Endothelial cell of umbilical vein (primary cell): ENCODE data around the gene FOXL3. TPM values are rescaled to one million over a fixed set of nuclear protein-coding genes. Genes with fewer than 3 reads are reported as not detected.
"Not testable (repeated sequence)": the region's sequence is repeated elsewhere in the genome, so short reads cannot be mapped to it uniquely, and the experiment has no call there.

Experiments used
- BruUV-seq: library from RNA; stranded (reverse); fragments of 400-500 nt; replicated peaks from 2 replicates; lab custom pipeline; 2021; lab: Mats Ljungman, UMichigan
- CTCF ChIA-PET: fragments of 300-600, 350-600 bp; sonication (Branson Sonifier 250); formaldehyde crosslinking; loops from one replicate; lab custom pipeline; 2021; ENCODE audit warnings: antibody characterized with exemption, inconsistent platforms; lab: Charles Lee
- POLR2A ChIA-PET: fragments of 300-600, 350-600 bp; sonication (Branson Sonifier 250); formaldehyde crosslinking; loops from one replicate; lab custom pipeline; 2021; ENCODE audit warnings: antibody characterized with exemption, inconsistent platforms; lab: Charles Lee
- DNase-seq: peaks from one replicate; pipeline ENCODE4 v3.0.0-alpha.2; 2011; ENCODE audit warnings: low read depth, low spot score
- FAIRE-seq: peaks from 2 replicates; lab custom pipeline; 2011; peaks lifted over from hg19 to GRCh38; lab: Jason Lieb, UNC
- H2AFZ ChIP-seq: 2 replicates; pipeline ENCODE4 v1.6.0; 2012; ENCODE audit warnings: low read depth, low read length, control low read depth, inconsistent platforms
- H3K27ac ChIP-seq: 2 replicates; pipeline ENCODE4 v1.5.1; 2011; ENCODE audit warnings: low read depth, mild to moderate bottlenecking, control low read depth, low read length, moderate library complexity; ENCODE audit not compliant: insufficient read depth
- H3K27me3 ChIP-seq, 2 experiments: 2 replicates each; pipeline versions ENCODE4 v1.6.0 to v1.6.1; 2011; ENCODE audit warnings: low read length in 2 of 2, mixed read lengths in 1 of 2; ENCODE audit not compliant: control insufficient read depth in 2 of 2, insufficient read depth in 2 of 2
- H3K36me3 ChIP-seq, 2 experiments: 2 replicates in 1 of 2; 3 replicates in 1 of 2; pipeline ENCODE4 v1.5.1; 2011; ENCODE audit warnings: low read length in 2 of 2, mild to moderate bottlenecking in 1 of 2, moderate library complexity in 1 of 2; ENCODE audit not compliant: control insufficient read depth in 2 of 2, insufficient read depth in 2 of 2; ENCODE audit errors: extremely low read depth in 1 of 2
- H3K4me1 ChIP-seq: 3 replicates; pipeline ENCODE4 v1.5.1; 2011; ENCODE audit warnings: mild to moderate bottlenecking, low read length; ENCODE audit not compliant: control insufficient read depth, insufficient read depth; ENCODE audit errors: extremely low read depth
- H3K4me2 ChIP-seq: 2 replicates; pipeline ENCODE4 v1.6.1; 2011; ENCODE audit warnings: low read length, control low read depth, mixed read lengths; ENCODE audit not compliant: insufficient read depth
- H3K4me3 ChIP-seq, 3 experiments: fragments of 200-600 bp in 1 of 3; sonication (generic), shearing (Covaris generic) in 1 of 3; replicated peaks in 1 of 3; 2 replicates each; pipeline ENCODE4 v1.5.1; 2011 to 2016; ENCODE audit warnings: control low read depth in 3 of 3, low read length in 3 of 3, mild to moderate bottlenecking in 2 of 3, inconsistent platforms in 1 of 3, low read depth in 1 of 3, moderate library complexity in 1 of 3; ENCODE audit not compliant: insufficient read depth in 1 of 3
- H3K79me2 ChIP-seq: 2 replicates; pipeline ENCODE4 v1.6.0; 2012; ENCODE audit warnings: low read length, inconsistent platforms; ENCODE audit not compliant: control insufficient read depth, insufficient read depth
- H3K9ac ChIP-seq: replicated peaks from 2 replicates; pipeline ENCODE3; 2011; ENCODE audit warnings: low read length, control low read depth; ENCODE audit not compliant: insufficient read depth; ENCODE audit errors: extremely low read depth
- H3K9me1 ChIP-seq: replicated peaks from 3 replicates; pipeline ENCODE4 v1.6.0; 2011; ENCODE audit warnings: mild to moderate bottlenecking, low read length; ENCODE audit not compliant: control insufficient read depth, insufficient read depth; ENCODE audit errors: extremely low read depth
- H3K9me3 ChIP-seq: replicated peaks from 2 replicates; pipeline ENCODE4 v1.5.1; 2012; ENCODE audit warnings: low read length, inconsistent platforms; ENCODE audit not compliant: control insufficient read depth, insufficient read depth
- H4K20me1 ChIP-seq: replicated peaks from 2 replicates; pipeline ENCODE3; 2011; ENCODE audit warnings: mild to moderate bottlenecking, low read length; ENCODE audit not compliant: control insufficient read depth, insufficient read depth; ENCODE audit errors: extremely low read depth
- EZH2 ChIP-seq: IDR thresholded peaks from 2 replicates; pipeline ENCODE4 v1.6.1; 2012; ENCODE audit warnings: borderline replicate concordance, low read depth, mild to moderate bottlenecking, moderate library complexity, low read length, inconsistent platforms; ENCODE audit not compliant: severe bottlenecking
- FOS ChIP-seq: IDR thresholded peaks from 2 replicates; pipeline ENCODE4 v1.6.1; 2011; ENCODE audit warnings: mild to moderate bottlenecking, low read length, moderate library complexity, borderline replicate concordance; ENCODE audit not compliant: insufficient read depth
- JUN ChIP-seq: IDR thresholded peaks from 2 replicates; pipeline ENCODE4 v1.6.1; 2011; ENCODE audit warnings: borderline replicate concordance, low read depth; ENCODE audit not compliant: insufficient read length, insufficient read depth
- MYC ChIP-seq: IDR thresholded peaks from one replicate; pipeline ENCODE4 v1.6.1; 2011; ENCODE audit warnings: mild to moderate bottlenecking, low read depth, low read length
- POLR2A ChIP-seq: IDR thresholded peaks from 2 replicates; pipeline ENCODE4 v1.6.1; 2012; ENCODE audit warnings: low read depth, mild to moderate bottlenecking, control low read depth, low read length
- POLR2AphosphoS5 ChIP-seq: IDR thresholded peaks from 2 replicates; pipeline ENCODE4 v1.6.1; 2012; ENCODE audit warnings: low read depth, mild to moderate bottlenecking, control low read depth, low read length, moderate library complexity; ENCODE audit not compliant: insufficient read depth
- dilution Hi-C: fragments of 300-500 bp; cut with MboI; formaldehyde crosslinking; loops from one replicate; pipeline ENCODE4 v1.15.0; 2019; ENCODE audit warnings: low sequenced_read_pairs; ENCODE audit not compliant: extremely low pct_ligation_motif_present
- intact Hi-C: fragments of 100-400 bp; cut with micrococcal nuclease; formaldehyde crosslinking; loops from one replicate; pipeline ENCODE4 v1.10.0; 2022
- polyA plus RNA-seq, 4 experiments: library from polyadenylated mRNA; depleted of rRNA in 3 of 4; stranded (reverse) in 3 of 4; unstranded in 1 of 4; fragments of >200 nt; gene quantifications; 2 replicates each; pipeline versions ENCODE4 v1.2.1 to v1.2.3, GENCODE V29; 2011 to 2012; ENCODE audit warnings: missing spikeins in 1 of 4
- total RNA-seq: library from RNA; stranded (reverse); gene quantifications from 2 replicates; pipeline ENCODE4 v1.2.3, GENCODE V29; 2021
- TF ChIP-seq, protein P1 (sequence below): IDR thresholded peaks from 2 replicates; pipeline ENCODE4 v1.6.1; 2011; ENCODE audit not compliant: insufficient read depth, insufficient read length
- TF ChIP-seq, protein P2 (sequence below), 2 donors: IDR thresholded peaks; 1 replicate in 1 of 2; 2 replicates in 1 of 2; pipeline ENCODE4 v1.5.1; 2011; ENCODE audit warnings: low read length in 2 of 2, mild to moderate bottlenecking in 2 of 2, moderate library complexity in 2 of 2, control low read depth in 1 of 2, inconsistent platforms in 1 of 2, low read depth in 1 of 2; ENCODE audit not compliant: insufficient read depth in 1 of 2; ENCODE audit errors: extremely low read depth in 1 of 2

Gene FOXL3
- total and polyA plus RNA-seq, 2 donors (not counting 3 experiments of a cell fraction or from before 2014, with no cell fraction given): not detected

DNA sequence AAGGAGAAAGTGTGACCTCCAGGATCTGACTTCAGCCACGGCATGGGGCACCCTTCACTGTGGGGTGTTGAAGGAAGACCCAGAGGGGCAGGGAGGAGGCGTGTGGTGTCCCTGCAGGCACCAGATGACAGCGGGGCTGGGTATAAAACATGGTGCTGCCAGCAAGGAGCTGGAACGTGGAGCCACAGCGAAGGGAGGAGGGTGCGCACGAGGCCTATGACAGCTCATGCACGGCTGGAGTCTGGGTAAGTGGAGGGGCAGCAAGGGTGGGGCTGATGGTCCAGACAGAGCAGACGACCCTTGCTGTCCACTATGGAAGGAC lies 27.8 kb upstream of the FOXL3 start:
- no peaks in the 10 kb centered on the region for H3K9me1 ChIP-seq
- H3K4me2 ChIP-seq: no peak overlapping the region
- no TSS peak for BruUV-seq
- H3K27ac ChIP-seq: no peak overlapping the region
- ChIA-PET CTCF (no interaction called here), POLR2A (no interaction called here)
- no peak overlapping the region for H3K9ac ChIP-seq
- dilution Hi-C loops: no loop called here
- no peak for TF ChIP-seq FOS
- no peak for TF ChIP-seq JUN
- TF ChIP-seq, protein P1, sequence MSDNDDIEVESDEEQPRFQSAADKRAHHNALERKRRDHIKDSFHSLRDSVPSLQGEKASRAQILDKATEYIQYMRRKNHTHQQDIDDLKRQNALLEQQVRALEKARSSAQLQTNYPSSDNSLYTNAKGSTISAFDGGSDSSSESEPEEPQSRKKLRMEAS: no peak
- TF ChIP-seq, protein P2, sequence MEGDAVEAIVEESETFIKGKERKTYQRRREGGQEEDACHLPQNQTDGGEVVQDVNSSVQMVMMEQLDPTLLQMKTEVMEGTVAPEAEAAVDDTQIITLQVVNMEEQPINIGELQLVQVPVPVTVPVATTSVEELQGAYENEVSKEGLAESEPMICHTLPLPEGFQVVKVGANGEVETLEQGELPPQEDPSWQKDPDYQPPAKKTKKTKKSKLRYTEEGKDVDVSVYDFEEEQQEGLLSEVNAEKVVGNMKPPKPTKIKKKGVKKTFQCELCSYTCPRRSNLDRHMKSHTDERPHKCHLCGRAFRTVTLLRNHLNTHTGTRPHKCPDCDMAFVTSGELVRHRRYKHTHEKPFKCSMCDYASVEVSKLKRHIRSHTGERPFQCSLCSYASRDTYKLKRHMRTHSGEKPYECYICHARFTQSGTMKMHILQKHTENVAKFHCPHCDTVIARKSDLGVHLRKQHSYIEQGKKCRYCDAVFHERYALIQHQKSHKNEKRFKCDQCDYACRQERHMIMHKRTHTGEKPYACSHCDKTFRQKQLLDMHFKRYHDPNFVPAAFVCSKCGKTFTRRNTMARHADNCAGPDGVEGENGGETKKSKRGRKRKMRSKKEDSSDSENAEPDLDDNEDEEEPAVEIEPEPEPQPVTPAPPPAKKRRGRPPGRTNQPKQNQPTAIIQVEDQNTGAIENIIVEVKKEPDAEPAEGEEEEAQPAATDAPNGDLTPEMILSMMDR (IDR thresholded peaks at IDR 0.05; ENCODE audit: extremely low read depth in 1 of 2, insufficient read depth in 1 of 2, low read depth in 1 of 2, low read length in 2 of 2): no peak
- TF ChIP-seq EZH2: no peak
- TF ChIP-seq POLR2AphosphoS5: no peak
- no peak for TF ChIP-seq POLR2A
- TF ChIP-seq MYC: no peak
- DNase-seq: no peak
- no peak for FAIRE-seq
- H3K9me3 ChIP-seq: no peaks in the 10 kb centered on the region
- H3K4me1 ChIP-seq: no peaks in the 10 kb centered on the region
- no peaks in the 10 kb centered on the region for H3K79me2 ChIP-seq
- H4K20me1 ChIP-seq: no peaks in the 10 kb centered on the region
- no peaks in the 10 kb centered on the region for H3K27me3 ChIP-seq
- H2AFZ ChIP-seq: no peak overlapping the region
- H3K4me3 ChIP-seq: no peak overlapping the region
- intact Hi-C loops: no loop called here
- H3K36me3 ChIP-seq: peaks cover 0 to 5% of the 10 kb centered on the region in 2 experiments

DNA sequence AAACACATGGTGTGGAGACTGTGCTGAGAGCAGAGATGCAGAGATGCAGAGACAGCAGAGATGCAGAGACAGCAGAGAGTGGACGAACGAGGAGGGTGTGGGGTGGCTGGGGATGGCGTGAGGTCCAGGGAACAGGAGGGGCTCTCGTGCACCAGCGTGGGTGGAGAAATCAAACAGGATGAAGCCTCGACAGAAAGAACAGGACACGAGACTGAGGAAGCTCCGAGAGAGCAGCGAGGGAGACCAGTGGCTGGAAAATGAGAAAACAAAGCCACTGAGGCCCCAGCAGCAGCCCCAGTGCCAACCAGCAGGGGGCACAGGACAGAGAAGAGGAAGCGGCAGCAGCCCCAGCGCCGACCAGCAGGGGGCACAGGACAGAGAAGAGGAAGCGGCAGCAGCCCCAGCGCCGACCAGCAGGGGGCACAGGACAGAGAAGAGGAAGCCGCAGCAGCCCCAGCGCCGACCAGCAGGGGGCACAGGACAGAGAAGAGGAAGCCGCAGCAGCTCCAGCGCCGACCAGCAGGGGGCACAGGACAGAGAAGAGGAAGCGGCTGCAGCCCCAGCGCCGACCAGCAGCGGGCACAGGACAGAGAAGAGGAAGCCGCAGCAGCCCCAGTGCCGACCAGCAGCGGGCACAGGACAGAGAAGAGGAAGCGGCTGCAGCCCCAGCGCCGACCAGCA lies 27.2 kb upstream of the FOXL3 start:
- not testable (repeated sequence) for H3K9me3 ChIP-seq

More for the DNA sequence above, 27.2 kb upstream of the FOXL3 start:
- intact Hi-C loops, H3K4me2 ChIP-seq, POLR2A ChIA-PET, H3K4me1 ChIP-seq, H3K27me3 ChIP-seq, CTCF ChIA-PET, H3K36me3 ChIP-seq, H4K20me1 ChIP-seq, H3K4me3 ChIP-seq, dilution Hi-C loops, BruUV-seq, FAIRE-seq, H2AFZ ChIP-seq, H3K27ac ChIP-seq, H3K9me1 ChIP-seq, H3K9ac ChIP-seq, H3K79me2 ChIP-seq: not testable (repeated sequence)
- DNase-seq: peak; percentile 15
